Measurements from ENCODE around the gene NFRKB.

Gene NFRKB

DNA sequence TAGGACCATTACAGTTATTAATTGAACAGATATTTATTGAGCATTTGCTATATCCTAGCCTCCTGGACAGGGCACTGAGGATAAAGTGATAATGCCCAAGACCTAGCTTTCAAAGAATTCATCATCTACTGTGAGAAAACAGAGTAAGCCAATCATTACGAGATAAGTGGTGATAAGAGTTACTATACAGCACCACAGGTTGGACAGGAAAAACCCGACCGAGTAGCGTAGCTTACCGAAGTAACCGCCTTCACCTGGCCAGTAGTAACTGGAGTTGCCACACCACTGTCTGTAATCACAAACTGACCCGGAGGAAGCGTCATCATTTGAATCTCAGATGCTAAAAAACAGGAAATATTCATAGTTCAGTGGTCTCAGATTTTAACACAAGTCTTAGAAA is 10.0 kb upstream of the NFRKB start:
- ATAC-seq, result no peak
- TF ChIP-seq ESRRG (CRISPR knock-in tag; IDR thresholded peaks at IDR 0.05) (no peak), ZFP3 (CRISPR knock-in tag; IDR thresholded peaks at IDR 0.05) (no peak), TCF4 (CRISPR knock-in tag; IDR thresholded peaks at IDR 0.05; ENCODE audit: borderline replicate concordance) (no peak), ZNF8 (CRISPR knock-in tag; IDR thresholded peaks at IDR 0.05) (no peak), ARNTL (CRISPR knock-in tag; IDR thresholded peaks at IDR 0.05; ENCODE audit: borderline replicate concordance, low read depth) (no peak), ZNF70 (CRISPR knock-in tag; IDR thresholded peaks at IDR 0.05) (no peak)
- TF ChIP-seq, protein P1, sequence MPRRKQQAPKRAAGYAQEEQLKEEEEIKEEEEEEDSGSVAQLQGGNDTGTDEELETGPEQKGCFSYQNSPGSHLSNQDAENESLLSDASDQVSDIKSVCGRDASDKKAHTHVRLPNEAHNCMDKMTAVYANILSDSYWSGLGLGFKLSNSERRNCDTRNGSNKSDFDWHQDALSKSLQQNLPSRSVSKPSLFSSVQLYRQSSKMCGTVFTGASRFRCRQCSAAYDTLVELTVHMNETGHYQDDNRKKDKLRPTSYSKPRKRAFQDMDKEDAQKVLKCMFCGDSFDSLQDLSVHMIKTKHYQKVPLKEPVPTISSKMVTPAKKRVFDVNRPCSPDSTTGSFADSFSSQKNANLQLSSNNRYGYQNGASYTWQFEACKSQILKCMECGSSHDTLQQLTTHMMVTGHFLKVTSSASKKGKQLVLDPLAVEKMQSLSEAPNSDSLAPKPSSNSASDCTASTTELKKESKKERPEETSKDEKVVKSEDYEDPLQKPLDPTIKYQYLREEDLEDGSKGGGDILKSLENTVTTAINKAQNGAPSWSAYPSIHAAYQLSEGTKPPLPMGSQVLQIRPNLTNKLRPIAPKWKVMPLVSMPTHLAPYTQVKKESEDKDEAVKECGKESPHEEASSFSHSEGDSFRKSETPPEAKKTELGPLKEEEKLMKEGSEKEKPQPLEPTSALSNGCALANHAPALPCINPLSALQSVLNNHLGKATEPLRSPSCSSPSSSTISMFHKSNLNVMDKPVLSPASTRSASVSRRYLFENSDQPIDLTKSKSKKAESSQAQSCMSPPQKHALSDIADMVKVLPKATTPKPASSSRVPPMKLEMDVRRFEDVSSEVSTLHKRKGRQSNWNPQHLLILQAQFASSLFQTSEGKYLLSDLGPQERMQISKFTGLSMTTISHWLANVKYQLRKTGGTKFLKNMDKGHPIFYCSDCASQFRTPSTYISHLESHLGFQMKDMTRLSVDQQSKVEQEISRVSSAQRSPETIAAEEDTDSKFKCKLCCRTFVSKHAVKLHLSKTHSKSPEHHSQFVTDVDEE (CRISPR knock-in tag; IDR thresholded peaks at IDR 0.05), result no peak
- TF ChIP-seq, protein P2, sequence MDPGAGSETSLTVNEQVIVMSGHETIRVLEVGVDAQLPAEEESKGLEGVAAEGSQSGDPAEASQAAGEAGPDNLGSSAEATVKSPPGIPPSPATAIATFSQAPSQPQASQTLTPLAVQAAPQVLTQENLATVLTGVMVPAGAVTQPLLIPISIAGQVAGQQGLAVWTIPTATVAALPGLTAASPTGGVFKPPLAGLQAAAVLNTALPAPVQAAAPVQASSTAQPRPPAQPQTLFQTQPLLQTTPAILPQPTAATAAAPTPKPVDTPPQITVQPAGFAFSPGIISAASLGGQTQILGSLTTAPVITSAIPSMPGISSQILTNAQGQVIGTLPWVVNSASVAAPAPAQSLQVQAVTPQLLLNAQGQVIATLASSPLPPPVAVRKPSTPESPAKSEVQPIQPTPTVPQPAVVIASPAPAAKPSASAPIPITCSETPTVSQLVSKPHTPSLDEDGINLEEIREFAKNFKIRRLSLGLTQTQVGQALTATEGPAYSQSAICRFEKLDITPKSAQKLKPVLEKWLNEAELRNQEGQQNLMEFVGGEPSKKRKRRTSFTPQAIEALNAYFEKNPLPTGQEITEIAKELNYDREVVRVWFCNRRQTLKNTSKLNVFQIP (CRISPR knock-in tag; IDR thresholded peaks at IDR 0.05; ENCODE audit: borderline replicate concordance, low read depth), result no peak
- TF ChIP-seq, protein P3, sequence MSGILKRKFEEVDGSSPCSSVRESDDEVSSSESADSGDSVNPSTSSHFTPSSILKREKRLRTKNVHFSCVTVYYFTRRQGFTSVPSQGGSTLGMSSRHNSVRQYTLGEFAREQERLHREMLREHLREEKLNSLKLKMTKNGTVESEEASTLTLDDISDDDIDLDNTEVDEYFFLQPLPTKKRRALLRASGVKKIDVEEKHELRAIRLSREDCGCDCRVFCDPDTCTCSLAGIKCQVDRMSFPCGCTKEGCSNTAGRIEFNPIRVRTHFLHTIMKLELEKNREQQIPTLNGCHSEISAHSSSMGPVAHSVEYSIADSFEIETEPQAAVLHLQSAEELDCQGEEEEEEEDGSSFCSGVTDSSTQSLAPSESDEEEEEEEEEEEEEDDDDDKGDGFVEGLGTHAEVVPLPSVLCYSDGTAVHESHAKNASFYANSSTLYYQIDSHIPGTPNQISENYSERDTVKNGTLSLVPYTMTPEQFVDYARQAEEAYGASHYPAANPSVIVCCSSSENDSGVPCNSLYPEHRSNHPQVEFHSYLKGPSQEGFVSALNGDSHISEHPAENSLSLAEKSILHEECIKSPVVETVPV (CRISPR knock-in tag; IDR thresholded peaks at IDR 0.05), result no peak

DNA sequence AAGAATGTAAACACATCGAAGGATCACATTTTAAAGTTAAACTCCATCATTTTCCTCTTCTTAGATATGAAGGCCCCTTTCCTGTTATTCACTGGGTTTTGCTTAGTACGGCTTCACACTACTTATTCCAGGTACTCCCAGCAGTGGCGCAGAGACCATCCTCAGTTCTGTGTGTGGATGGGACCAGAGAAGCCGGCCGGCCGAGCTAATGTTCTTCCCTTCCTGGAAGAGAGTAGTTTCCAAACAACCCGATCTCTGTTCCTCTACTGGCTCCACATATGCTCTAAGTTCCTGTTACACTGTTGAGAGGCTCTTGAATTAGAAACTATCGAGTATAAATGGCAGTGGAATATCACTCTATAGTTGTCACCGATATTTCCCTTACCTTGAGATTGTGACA is 684 bp upstream of the NFRKB start:
- no peak for ATAC-seq
- no peak for TF ChIP-seq RARB (CRISPR knock-in tag; IDR thresholded peaks at IDR 0.05)
- TF ChIP-seq TCF4 (CRISPR knock-in tag; IDR thresholded peaks at IDR 0.05; ENCODE audit: borderline replicate concordance), result no peak
- no peak for TF ChIP-seq ZNF70 (CRISPR knock-in tag; IDR thresholded peaks at IDR 0.05)
- no peak for TF ChIP-seq TOX (CRISPR knock-in tag; IDR thresholded peaks at IDR 0.05; ENCODE audit: borderline replicate concordance)
- no peak for TF ChIP-seq SNAI2 (CRISPR knock-in tag; IDR thresholded peaks at IDR 0.05)
- no peak for TF ChIP-seq ARNTL (CRISPR knock-in tag; IDR thresholded peaks at IDR 0.05; ENCODE audit: borderline replicate concordance, low read depth)
- no peak for TF ChIP-seq ZNF8 (CRISPR knock-in tag; IDR thresholded peaks at IDR 0.05)
- no peak for TF ChIP-seq ISL1 (CRISPR knock-in tag; IDR thresholded peaks at IDR 0.05)

DNA sequence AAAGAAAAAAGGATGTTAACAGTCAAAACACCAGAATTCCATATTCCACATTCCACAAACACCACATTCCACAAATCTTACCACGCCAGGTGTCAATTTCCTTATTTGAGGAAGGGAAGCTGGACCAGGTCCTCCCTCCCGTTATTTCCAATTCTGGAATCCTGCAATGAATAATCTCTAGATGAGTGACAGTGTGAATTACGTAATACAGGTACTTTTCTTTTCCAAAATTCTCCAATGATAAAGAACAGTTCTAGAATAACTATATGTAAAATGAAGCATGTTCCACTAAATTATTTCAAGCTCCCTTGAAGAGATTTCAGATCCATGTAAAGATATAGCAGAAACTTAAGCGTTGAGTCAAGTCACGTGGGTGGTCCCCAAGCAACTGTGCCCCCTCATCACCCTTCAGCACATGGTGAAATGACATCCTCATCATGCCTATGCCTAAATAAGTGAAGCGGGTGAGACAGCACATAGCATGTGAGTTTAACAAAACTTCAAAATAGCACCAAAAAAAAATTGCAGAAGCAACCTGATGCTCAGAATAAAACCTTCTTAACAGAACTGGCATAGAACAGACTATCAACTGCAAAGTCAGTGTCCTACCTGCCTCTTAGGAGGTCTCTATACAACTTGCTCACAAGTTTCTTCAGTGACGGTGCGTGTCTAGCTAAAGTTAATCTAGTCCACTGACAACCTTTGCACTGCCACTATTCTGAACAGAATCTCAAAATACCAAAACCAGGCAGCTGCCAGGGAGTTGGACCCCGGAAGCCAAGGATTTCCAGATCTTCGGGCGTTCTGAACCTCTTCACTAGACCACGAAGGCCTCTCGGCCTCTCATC is 876 bp downstream of the NFRKB start:
- peak; percentile 41 for ATAC-seq

More for the DNA sequence above, 876 bp downstream of the NFRKB start:
- TF ChIP-seq TOX (CRISPR knock-in tag; IDR thresholded peaks at IDR 0.05; ENCODE audit: borderline replicate concordance) (no peak), ZC3H10 (CRISPR knock-in tag; IDR thresholded peaks at IDR 0.05) (no peak), SNAI2 (CRISPR knock-in tag; IDR thresholded peaks at IDR 0.05) (no peak), ZNF70 (CRISPR knock-in tag; IDR thresholded peaks at IDR 0.05) (no peak), ARNTL (CRISPR knock-in tag; IDR thresholded peaks at IDR 0.05; ENCODE audit: borderline replicate concordance, low read depth) (no peak), GLIS3 (CRISPR knock-in tag; IDR thresholded peaks at IDR 0.05) (no peak), OSR1 (CRISPR knock-in tag; IDR thresholded peaks at IDR 0.05) (no peak), PPARA (CRISPR knock-in tag; IDR thresholded peaks at IDR 0.05; ENCODE audit: borderline replicate concordance) (no peak), ZFP3 (CRISPR knock-in tag; IDR thresholded peaks at IDR 0.05) (no peak), ESRRG (CRISPR knock-in tag; IDR thresholded peaks at IDR 0.05) (no peak), ISL1 (CRISPR knock-in tag; IDR thresholded peaks at IDR 0.05) (no peak), ZFP30 (CRISPR knock-in tag; IDR thresholded peaks at IDR 0.05) (no peak), RARB (CRISPR knock-in tag; IDR thresholded peaks at IDR 0.05) (no peak)
- TF ChIP-seq, protein P4, sequence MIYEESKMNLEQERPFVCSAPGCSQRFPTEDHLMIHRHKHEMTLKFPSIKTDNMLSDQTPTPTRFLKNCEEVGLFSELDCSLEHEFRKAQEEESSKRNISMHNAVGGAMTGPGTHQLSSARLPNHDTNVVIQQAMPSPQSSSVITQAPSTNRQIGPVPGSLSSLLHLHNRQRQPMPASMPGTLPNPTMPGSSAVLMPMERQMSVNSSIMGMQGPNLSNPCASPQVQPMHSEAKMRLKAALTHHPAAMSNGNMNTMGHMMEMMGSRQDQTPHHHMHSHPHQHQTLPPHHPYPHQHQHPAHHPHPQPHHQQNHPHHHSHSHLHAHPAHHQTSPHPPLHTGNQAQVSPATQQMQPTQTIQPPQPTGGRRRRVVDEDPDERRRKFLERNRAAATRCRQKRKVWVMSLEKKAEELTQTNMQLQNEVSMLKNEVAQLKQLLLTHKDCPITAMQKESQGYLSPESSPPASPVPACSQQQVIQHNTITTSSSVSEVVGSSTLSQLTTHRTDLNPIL (CRISPR knock-in tag; IDR thresholded peaks at IDR 0.05; ENCODE audit: low read depth), result no peak
- TF ChIP-seq, protein P5, sequence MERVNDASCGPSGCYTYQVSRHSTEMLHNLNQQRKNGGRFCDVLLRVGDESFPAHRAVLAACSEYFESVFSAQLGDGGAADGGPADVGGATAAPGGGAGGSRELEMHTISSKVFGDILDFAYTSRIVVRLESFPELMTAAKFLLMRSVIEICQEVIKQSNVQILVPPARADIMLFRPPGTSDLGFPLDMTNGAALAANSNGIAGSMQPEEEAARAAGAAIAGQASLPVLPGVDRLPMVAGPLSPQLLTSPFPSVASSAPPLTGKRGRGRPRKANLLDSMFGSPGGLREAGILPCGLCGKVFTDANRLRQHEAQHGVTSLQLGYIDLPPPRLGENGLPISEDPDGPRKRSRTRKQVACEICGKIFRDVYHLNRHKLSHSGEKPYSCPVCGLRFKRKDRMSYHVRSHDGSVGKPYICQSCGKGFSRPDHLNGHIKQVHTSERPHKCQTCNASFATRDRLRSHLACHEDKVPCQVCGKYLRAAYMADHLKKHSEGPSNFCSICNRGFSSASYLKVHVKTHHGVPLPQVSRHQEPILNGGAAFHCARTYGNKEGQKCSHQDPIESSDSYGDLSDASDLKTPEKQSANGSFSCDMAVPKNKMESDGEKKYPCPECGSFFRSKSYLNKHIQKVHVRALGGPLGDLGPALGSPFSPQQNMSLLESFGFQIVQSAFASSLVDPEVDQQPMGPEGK (CRISPR knock-in tag; IDR thresholded peaks at IDR 0.05; ENCODE audit: borderline replicate concordance), result no peak
- TF ChIP-seq, protein P2 (CRISPR knock-in tag; IDR thresholded peaks at IDR 0.05; ENCODE audit: borderline replicate concordance, low read depth), result no peak

Data from SK-N-SH treated with all-trans-retinoic acid at 6 μM for 48 hours (cell line).